Endothelial cell of umbilical vein (primary cell): Measurements from ENCODE around the gene TBC1D9.

Experiments
- EZH2 ChIP-seq: IDR thresholded peaks from 2 replicates; pipeline ENCODE4 v1.6.1; 2012; ENCODE audit warnings: borderline replicate concordance, low read depth, mild to moderate bottlenecking, moderate library complexity, low read length, inconsistent platforms; ENCODE audit not compliant: severe bottlenecking
- FOS ChIP-seq: IDR thresholded peaks from 2 replicates; pipeline ENCODE4 v1.6.1; 2011; ENCODE audit warnings: mild to moderate bottlenecking, low read length, moderate library complexity, borderline replicate concordance; ENCODE audit not compliant: insufficient read depth
- GATA2 ChIP-seq: IDR thresholded peaks from 2 replicates; pipeline ENCODE4 v1.7.0; 2011; ENCODE audit warnings: low read depth, mild to moderate bottlenecking, moderate library complexity, mixed read lengths, low read length; ENCODE audit not compliant: insufficient read length, insufficient read depth
- JUN ChIP-seq: IDR thresholded peaks from 2 replicates; pipeline ENCODE4 v1.6.1; 2011; ENCODE audit warnings: borderline replicate concordance, low read depth; ENCODE audit not compliant: insufficient read length, insufficient read depth
- MYC ChIP-seq: IDR thresholded peaks from one replicate; pipeline ENCODE4 v1.6.1; 2011; ENCODE audit warnings: mild to moderate bottlenecking, low read depth, low read length
- POLR2A ChIP-seq: IDR thresholded peaks from 2 replicates; pipeline ENCODE4 v1.6.1; 2012; ENCODE audit warnings: low read depth, mild to moderate bottlenecking, control low read depth, low read length
- POLR2AphosphoS5 ChIP-seq: IDR thresholded peaks from 2 replicates; pipeline ENCODE4 v1.6.1; 2012; ENCODE audit warnings: low read depth, mild to moderate bottlenecking, control low read depth, low read length, moderate library complexity; ENCODE audit not compliant: insufficient read depth
- TF ChIP-seq, protein P1 (sequence below), 2 donors: IDR thresholded peaks; 1 replicate in 1 of 2; 2 replicates in 1 of 2; pipeline ENCODE4 v1.5.1; 2011; ENCODE audit warnings: low read length in 2 of 2, mild to moderate bottlenecking in 2 of 2, moderate library complexity in 2 of 2, control low read depth in 1 of 2, inconsistent platforms in 1 of 2, low read depth in 1 of 2; ENCODE audit not compliant: insufficient read depth in 1 of 2; ENCODE audit errors: extremely low read depth in 1 of 2
- TF ChIP-seq, protein P2 (sequence below): IDR thresholded peaks from 2 replicates; pipeline ENCODE4 v1.6.1; 2011; ENCODE audit not compliant: insufficient read depth, insufficient read length

DNA sequence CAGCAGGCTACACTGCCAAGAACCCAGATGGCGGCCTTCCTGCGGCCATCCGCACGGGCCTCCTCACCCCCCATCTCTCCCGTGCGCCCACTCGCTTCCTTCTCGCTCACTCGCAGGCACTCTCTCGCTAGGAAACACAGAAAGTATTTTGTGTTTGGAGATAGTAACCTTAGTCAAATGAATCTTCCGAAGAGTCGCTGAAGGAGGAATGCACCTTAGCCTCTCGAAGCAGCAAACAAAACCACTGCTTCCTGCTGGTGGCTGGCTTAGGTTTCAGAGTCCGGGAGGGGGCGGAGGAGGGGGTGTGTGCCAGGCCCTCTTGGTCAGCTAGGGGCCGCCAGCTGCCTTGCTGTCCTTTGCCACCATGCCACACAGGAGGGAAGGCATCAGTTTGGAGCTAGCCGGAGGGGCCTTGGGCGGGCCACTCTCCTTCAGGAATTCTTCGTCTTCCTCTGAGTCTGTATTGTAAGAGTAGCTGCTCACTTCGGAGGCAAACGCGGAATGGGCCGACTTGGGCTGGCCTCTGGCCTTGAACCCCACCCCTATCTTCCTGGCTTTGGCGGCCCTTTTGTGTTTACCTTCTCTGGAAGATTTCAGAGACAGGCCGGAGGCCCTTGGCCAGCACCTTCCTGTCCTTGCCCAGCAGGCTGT lies 114.3 kb downstream of the TBC1D9 start:
- TF ChIP-seq, protein P1, sequence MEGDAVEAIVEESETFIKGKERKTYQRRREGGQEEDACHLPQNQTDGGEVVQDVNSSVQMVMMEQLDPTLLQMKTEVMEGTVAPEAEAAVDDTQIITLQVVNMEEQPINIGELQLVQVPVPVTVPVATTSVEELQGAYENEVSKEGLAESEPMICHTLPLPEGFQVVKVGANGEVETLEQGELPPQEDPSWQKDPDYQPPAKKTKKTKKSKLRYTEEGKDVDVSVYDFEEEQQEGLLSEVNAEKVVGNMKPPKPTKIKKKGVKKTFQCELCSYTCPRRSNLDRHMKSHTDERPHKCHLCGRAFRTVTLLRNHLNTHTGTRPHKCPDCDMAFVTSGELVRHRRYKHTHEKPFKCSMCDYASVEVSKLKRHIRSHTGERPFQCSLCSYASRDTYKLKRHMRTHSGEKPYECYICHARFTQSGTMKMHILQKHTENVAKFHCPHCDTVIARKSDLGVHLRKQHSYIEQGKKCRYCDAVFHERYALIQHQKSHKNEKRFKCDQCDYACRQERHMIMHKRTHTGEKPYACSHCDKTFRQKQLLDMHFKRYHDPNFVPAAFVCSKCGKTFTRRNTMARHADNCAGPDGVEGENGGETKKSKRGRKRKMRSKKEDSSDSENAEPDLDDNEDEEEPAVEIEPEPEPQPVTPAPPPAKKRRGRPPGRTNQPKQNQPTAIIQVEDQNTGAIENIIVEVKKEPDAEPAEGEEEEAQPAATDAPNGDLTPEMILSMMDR (IDR thresholded peaks at IDR 0.05; ENCODE audit: extremely low read depth in 1 of 2, insufficient read depth in 1 of 2, low read depth in 1 of 2, low read length in 2 of 2) = peak in 1 of 2 donors; percentile 6
- TF ChIP-seq POLR2AphosphoS5 (no peak), POLR2A (no peak), FOS (no peak), EZH2 (no peak), MYC (no peak), GATA2 (no peak), JUN (no peak)
- TF ChIP-seq, protein P2, sequence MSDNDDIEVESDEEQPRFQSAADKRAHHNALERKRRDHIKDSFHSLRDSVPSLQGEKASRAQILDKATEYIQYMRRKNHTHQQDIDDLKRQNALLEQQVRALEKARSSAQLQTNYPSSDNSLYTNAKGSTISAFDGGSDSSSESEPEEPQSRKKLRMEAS = no peak
